ENCODE measurements around the gene NRCAM. TPM values are rescaled to one million over a fixed set of nuclear protein-coding genes. Genes with fewer than 3 reads are reported as not detected.

The NRCAM gene
- polyA plus RNA-seq, 1 donor (not counting 4 experiments of a cell fraction or from before 2014, with no cell fraction given): 4.0 TPM

- FAIRE-seq: no peak
These were observed 169.8 kb downstream of the NRCAM start for GRCh38 chr7:108286290-108286904.

GRCh38 chr7:108285778-108286177 lies 170.5 kb downstream of the NRCAM start:
- Histone ChIP-seq H3K9me1 (ENCODE audit: control insufficient read depth, extremely low read depth, insufficient read depth, low read length) (no peaks in the 10 kb centered on the region), H3K27ac (ENCODE audit: control insufficient read depth, insufficient read depth, low read length) (no peak overlapping the region), H3K9me3 (ENCODE audit: control insufficient read depth, low read depth, low read length) (no peaks in the 10 kb centered on the region), H2AFZ (ENCODE audit: control insufficient read depth, low read length) (peak overlapping the region; percentile 17), H3K79me2 (ENCODE audit: control insufficient read depth, insufficient read depth, low read length) (no peaks in the 10 kb centered on the region), H3K27me3 (ENCODE audit: control insufficient read depth, extremely low read depth, insufficient read depth, low read length) (no peaks in the 10 kb centered on the region), H3K4me3 (ENCODE audit: control insufficient read depth in 2 of 3, extremely low read depth in 1 of 3, insufficient read depth in 2 of 3, low read depth in 1 of 3, low read length in 3 of 3) (no peak overlapping the region), H3K4me2 (ENCODE audit: control insufficient read depth, extremely low read depth, insufficient read depth, low read depth, low read length) (no peak overlapping the region), H3K9ac (ENCODE audit: control insufficient read depth, extremely low read depth, insufficient read depth, low read length) (no peak overlapping the region), H3K4me1 (ENCODE audit: control insufficient read depth, extremely low read depth, insufficient read depth, low read length) (peaks cover 22% of the 10 kb centered on the region), H4K20me1 (ENCODE audit: control insufficient read depth, extremely low read depth, insufficient read depth, low read length) (no peaks in the 10 kb centered on the region), H3K36me3 (ENCODE audit: control insufficient read depth in 2 of 2, extremely low read depth in 1 of 2, insufficient read depth in 2 of 2, low read length in 2 of 2) (no peaks in the 10 kb centered on the region)
- TF ChIP-seq EZH2 (IDR thresholded peaks at IDR 0.05; ENCODE audit: low read length) (no peak), CTCF (optimal IDR thresholded peaks at IDR 0.05 in 1 of 3, IDR thresholded peaks at IDR 0.05 in 1 of 3, conservative IDR thresholded peaks at IDR 0.05 in 1 of 3; ENCODE audit: extremely low read depth in 1 of 3, insufficient read depth in 2 of 3, low read length in 3 of 3) (no peak)
- FAIRE-seq (peak; percentile 44), DNase-seq (ENCODE audit: low read depth, low spot score) (no peak)
- dilution Hi-C loops (cut with MboI; ENCODE audit: extremely low pct_ligation_motif_present, low sequenced_read_pairs): no loop called here

More at GRCh38 chr7:108286290-108286904, 169.8 kb downstream of the NRCAM start:
- H3K9me3 ChIP-seq (ENCODE audit: control insufficient read depth, low read depth, low read length): no peaks in the 10 kb centered on the region
- no peak overlapping the region for H3K4me2 ChIP-seq (ENCODE audit: control insufficient read depth, extremely low read depth, insufficient read depth, low read depth, low read length)
- dilution Hi-C loops (cut with MboI; ENCODE audit: extremely low pct_ligation_motif_present, low sequenced_read_pairs): no loop called here
- H3K4me1 ChIP-seq (ENCODE audit: control insufficient read depth, extremely low read depth, insufficient read depth, low read length): peaks cover 28% of the 10 kb centered on the region
- no peak overlapping the region for H3K4me3 ChIP-seq (ENCODE audit: control insufficient read depth in 2 of 3, extremely low read depth in 1 of 3, insufficient read depth in 2 of 3, low read depth in 1 of 3, low read length in 3 of 3)
- TF ChIP-seq EZH2 (IDR thresholded peaks at IDR 0.05; ENCODE audit: low read length): no peak
- TF ChIP-seq CTCF (optimal IDR thresholded peaks at IDR 0.05 in 1 of 3, IDR thresholded peaks at IDR 0.05 in 1 of 3, conservative IDR thresholded peaks at IDR 0.05 in 1 of 3; ENCODE audit: extremely low read depth in 1 of 3, insufficient read depth in 2 of 3, low read length in 3 of 3): no peak
- H3K27me3 ChIP-seq (ENCODE audit: control insufficient read depth, extremely low read depth, insufficient read depth, low read length): no peaks in the 10 kb centered on the region
- H3K9ac ChIP-seq (ENCODE audit: control insufficient read depth, extremely low read depth, insufficient read depth, low read length): no peak overlapping the region
- no peaks in the 10 kb centered on the region for H3K9me1 ChIP-seq (ENCODE audit: control insufficient read depth, extremely low read depth, insufficient read depth, low read length)
- H4K20me1 ChIP-seq (ENCODE audit: control insufficient read depth, extremely low read depth, insufficient read depth, low read length): no peaks in the 10 kb centered on the region
- H3K79me2 ChIP-seq (ENCODE audit: control insufficient read depth, insufficient read depth, low read length): no peaks in the 10 kb centered on the region
- no peaks in the 10 kb centered on the region for H3K36me3 ChIP-seq (ENCODE audit: control insufficient read depth in 2 of 2, extremely low read depth in 1 of 2, insufficient read depth in 2 of 2, low read length in 2 of 2)
- DNase-seq (ENCODE audit: low read depth, low spot score): no peak
- H3K27ac ChIP-seq (ENCODE audit: control insufficient read depth, insufficient read depth, low read length): no peak overlapping the region
- peak overlapping the region; percentile 25 for H2AFZ ChIP-seq (ENCODE audit: control insufficient read depth, low read length)

All from keratinocyte (primary cell).